SU-DHL-6 (cell line): Measurements from ENCODE around the gene AARS2.

Experiments
- H2AFZ ChIP-seq: fragments of 200-600 bp; sonication (generic); 2 replicates; pipeline ENCODE4 v1.6.1; 2014; ENCODE audit warnings: low read depth, mild to moderate bottlenecking, moderate library complexity, mixed read lengths, antibody characterized with exemption, low read length; ENCODE audit not compliant: severe bottlenecking
- H3F3A ChIP-seq: fragments of 200-600 bp; shearing (Covaris generic); 2 replicates; pipeline ENCODE4 v1.6.0; 2016; ENCODE audit warnings: antibody characterized with exemption, mild to moderate bottlenecking; ENCODE audit not compliant: insufficient read depth
- H3K27ac ChIP-seq: fragments of 200-600 bp; sonication (generic); 2 replicates; pipeline ENCODE4 v1.5.1; 2016; ENCODE audit warnings: low read depth, mild to moderate bottlenecking, low read length, moderate library complexity, mixed read lengths
- H3K27me3 ChIP-seq: fragments of 200-600 bp; sonication (generic), shearing (Covaris generic); 2 replicates; pipeline ENCODE4 v1.6.0; 2014; ENCODE audit warnings: mild to moderate bottlenecking, low read length
- H3K36me3 ChIP-seq: fragments of 200-600 bp; sonication (generic); 2 replicates; pipeline ENCODE4 v1.6.1; 2014; ENCODE audit warnings: mild to moderate bottlenecking, low read length, mixed read lengths
- H3K4me2 ChIP-seq: fragments of 300-600, 200-600 bp; shearing (Covaris generic), sonication (generic); 2 replicates; pipeline ENCODE4 v1.6.0; 2014; ENCODE audit warnings: low read length, low read depth, mild to moderate bottlenecking; ENCODE audit not compliant: poor library complexity, severe bottlenecking
- H3K4me3 ChIP-seq: fragments of 200-600 bp; sonication (generic); 2 replicates; pipeline ENCODE4 v1.5.1; 2014; ENCODE audit warnings: antibody characterized with exemption, low read length, mild to moderate bottlenecking, mixed read lengths; ENCODE audit not compliant: insufficient read depth, poor library complexity, severe bottlenecking
- H3K79me2 ChIP-seq: fragments of 200-600 bp; sonication (generic); 2 replicates; pipeline ENCODE4 v1.6.1; 2014; ENCODE audit warnings: mild to moderate bottlenecking, low read length, moderate library complexity; ENCODE audit not compliant: insufficient read depth
- H3K9ac ChIP-seq: fragments of 200-600 bp; sonication (generic); 2 replicates; pipeline ENCODE4 v1.7.0; 2014; ENCODE audit warnings: mild to moderate bottlenecking, low read length
- H3K9me2 ChIP-seq: fragments of 200-600 bp; sonication (generic); replicated peaks from 2 replicates; pipeline ENCODE4 v1.6.1; 2014; ENCODE audit warnings: low read length; ENCODE audit not compliant: insufficient read depth
- H3K9me3 ChIP-seq: fragments of 200-600 bp; sonication (generic); 2 replicates; pipeline ENCODE4 v1.6.1; 2014; ENCODE audit warnings: low read length, mixed read lengths; ENCODE audit not compliant: insufficient read depth
- H4K20me1 ChIP-seq: fragments of 200-600 bp; sonication (generic); 2 replicates; pipeline ENCODE4 v1.6.1; 2014; ENCODE audit warnings: low read depth, mild to moderate bottlenecking, antibody characterized with exemption, low read length, moderate library complexity, mixed read lengths
- CTCF ChIP-seq: fragments of 200-600 bp; sonication (generic); IDR thresholded peaks from one replicate; pipeline ENCODE4 v1.5.1; 2017; ENCODE audit warnings: antibody characterized with exemption, mild to moderate bottlenecking, low read length, moderate library complexity; ENCODE audit not compliant: insufficient read depth, poor library complexity, severe bottlenecking
- EZH2phosphoT487 ChIP-seq: fragments of 200-600 bp; sonication (generic), shearing (Covaris generic); conservative IDR thresholded peaks from 2 replicates; pipeline ENCODE4 v1.6.1; 2018; ENCODE audit warnings: mild to moderate bottlenecking, antibody characterized with exemption, low read length, moderate library complexity, mixed read lengths

Gene AARS2

DNA sequence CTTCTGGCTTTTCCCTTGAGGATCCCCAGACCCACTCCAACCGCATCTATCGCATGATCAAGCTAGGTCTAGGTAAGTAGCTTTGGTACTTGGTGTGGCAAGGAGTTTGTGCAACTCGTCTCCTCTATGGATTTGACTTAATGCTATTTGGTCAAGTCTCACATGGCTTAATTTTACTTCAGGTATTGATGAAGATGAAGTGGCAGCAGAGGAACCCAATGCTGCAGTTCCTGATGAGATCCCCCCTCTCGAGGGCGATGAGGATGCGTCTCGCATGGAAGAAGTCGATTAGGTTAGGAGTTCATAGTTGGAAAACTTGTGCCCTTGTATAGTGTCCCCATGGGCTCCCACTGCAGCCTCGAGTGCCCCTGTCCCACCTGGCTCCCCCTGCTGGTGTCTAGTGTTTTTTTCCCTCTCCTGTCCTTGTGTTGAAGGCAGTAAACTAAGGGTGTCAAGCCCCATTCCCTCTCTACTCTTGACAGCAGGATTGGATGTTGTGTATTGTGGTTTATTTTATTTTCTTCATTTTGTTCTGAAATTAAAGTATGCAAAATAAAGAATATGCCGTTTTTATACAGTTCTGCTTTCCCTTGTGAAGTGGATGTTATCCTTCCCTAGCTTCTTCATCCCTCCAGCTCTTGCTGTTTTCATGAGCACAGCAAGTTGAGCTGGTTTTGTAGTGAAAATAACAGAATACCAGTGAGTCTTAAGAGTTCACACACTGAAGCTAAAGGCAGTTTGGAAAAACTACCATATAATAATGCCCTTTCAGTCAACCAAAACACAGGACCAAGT is 59.6 kb downstream of the AARS2 start:
- TF ChIP-seq EZH2phosphoT487 (no peak), CTCF (peak; percentile 85)
- Histone ChIP-seq H3K4me2 (peak overlapping the region; percentile 83), H3K9me3 (no peaks in the 10 kb centered on the region), H3K27ac (peak overlapping the region; percentile 71; the same call in 1 of the 2 replicates), H3F3A (peaks cover 95% of the 10 kb centered on the region), H3K27me3 (no peaks in the 10 kb centered on the region), H2AFZ (no peak overlapping the region), H3K36me3 (peaks cover 44% of the 10 kb centered on the region), H3K79me2 (peaks cover 30% of the 10 kb centered on the region), H4K20me1 (peaks cover 39% of the 10 kb centered on the region), H3K4me3 (no peak overlapping the region), H3K9ac (no peak overlapping the region), H3K9me2 (no peaks in the 10 kb centered on the region)

- no peak overlapping the region for H3K4me2 ChIP-seq
- H3K9me2 ChIP-seq = no peaks in the 10 kb centered on the region
- TF ChIP-seq EZH2phosphoT487 (no peak), CTCF (no peak)
- peaks cover 55% of the 10 kb centered on the region for H3K36me3 ChIP-seq
- no peaks in the 10 kb centered on the region for H3K9me3 ChIP-seq
- H3F3A ChIP-seq = peaks cover 98% of the 10 kb centered on the region
- H3K9ac ChIP-seq = no peak overlapping the region
- no peak overlapping the region for H3K4me3 ChIP-seq
- H3K79me2 ChIP-seq = peaks cover 43% of the 10 kb centered on the region
- H2AFZ ChIP-seq = no peak overlapping the region
- H3K27ac ChIP-seq = no peak overlapping the region
- no peaks in the 10 kb centered on the region for H3K27me3 ChIP-seq
- H4K20me1 ChIP-seq = peaks cover 50% of the 10 kb centered on the region
Measured at GRCh38 chr6:44251576-44252524, 61.3 kb downstream of the AARS2 start.

GRCh38 chr6:44250718-44251123 is 62.4 kb downstream of the AARS2 start:
- Histone ChIP-seq H3K79me2 (peaks cover 39% of the 10 kb centered on the region), H3K9ac (no peak overlapping the region), H3K27ac (no peak overlapping the region), H3F3A (peaks cover 86% of the 10 kb centered on the region), H3K36me3 (peaks cover 55% of the 10 kb centered on the region), H3K4me2 (no peak overlapping the region), H4K20me1 (peaks cover 50% of the 10 kb centered on the region), H3K27me3 (no peaks in the 10 kb centered on the region), H3K4me3 (no peak overlapping the region), H2AFZ (no peak overlapping the region), H3K9me2 (no peaks in the 10 kb centered on the region), H3K9me3 (no peaks in the 10 kb centered on the region)
- TF ChIP-seq CTCF = no peak
- no peak for TF ChIP-seq EZH2phosphoT487
